ENCODE measurements around the gene LRRC3.
"Not testable (repeated sequence)": the region's sequence is repeated elsewhere in the genome, so short reads cannot be mapped to it uniquely, and the experiment has no call there.

The LRRC3 gene

GRCh38 chr21:44502171-44502958, 47.1 kb downstream of the LRRC3 start:
- H3K27me3 ChIP-seq (ENCODE audit: control insufficient read depth in 1 of 2, insufficient read depth in 2 of 2, low read length in 2 of 2), result peaks cover 14 to 25% of the 10 kb centered on the region in 2 donors
- H3K9me3 ChIP-seq (ENCODE audit: control insufficient read depth in 2 of 2, low read length in 2 of 2), result no peaks in the 10 kb centered on the region
- H3K36me3 ChIP-seq (ENCODE audit: control insufficient read depth in 2 of 2, insufficient read depth in 2 of 2, low read length in 2 of 2), result no peaks in the 10 kb centered on the region
- no peak overlapping the region for H3K4me3 ChIP-seq (ENCODE audit: low read length in 2 of 2)
- peaks cover 7% of the 10 kb centered on the region for H3K4me1 ChIP-seq (ENCODE audit: control insufficient read depth, insufficient read depth, low read length)
- no peak overlapping the region for H3K9ac ChIP-seq (ENCODE audit: low read length in 2 of 2)
- no peak overlapping the region for H3K27ac ChIP-seq (ENCODE audit: low read length)

DNA sequence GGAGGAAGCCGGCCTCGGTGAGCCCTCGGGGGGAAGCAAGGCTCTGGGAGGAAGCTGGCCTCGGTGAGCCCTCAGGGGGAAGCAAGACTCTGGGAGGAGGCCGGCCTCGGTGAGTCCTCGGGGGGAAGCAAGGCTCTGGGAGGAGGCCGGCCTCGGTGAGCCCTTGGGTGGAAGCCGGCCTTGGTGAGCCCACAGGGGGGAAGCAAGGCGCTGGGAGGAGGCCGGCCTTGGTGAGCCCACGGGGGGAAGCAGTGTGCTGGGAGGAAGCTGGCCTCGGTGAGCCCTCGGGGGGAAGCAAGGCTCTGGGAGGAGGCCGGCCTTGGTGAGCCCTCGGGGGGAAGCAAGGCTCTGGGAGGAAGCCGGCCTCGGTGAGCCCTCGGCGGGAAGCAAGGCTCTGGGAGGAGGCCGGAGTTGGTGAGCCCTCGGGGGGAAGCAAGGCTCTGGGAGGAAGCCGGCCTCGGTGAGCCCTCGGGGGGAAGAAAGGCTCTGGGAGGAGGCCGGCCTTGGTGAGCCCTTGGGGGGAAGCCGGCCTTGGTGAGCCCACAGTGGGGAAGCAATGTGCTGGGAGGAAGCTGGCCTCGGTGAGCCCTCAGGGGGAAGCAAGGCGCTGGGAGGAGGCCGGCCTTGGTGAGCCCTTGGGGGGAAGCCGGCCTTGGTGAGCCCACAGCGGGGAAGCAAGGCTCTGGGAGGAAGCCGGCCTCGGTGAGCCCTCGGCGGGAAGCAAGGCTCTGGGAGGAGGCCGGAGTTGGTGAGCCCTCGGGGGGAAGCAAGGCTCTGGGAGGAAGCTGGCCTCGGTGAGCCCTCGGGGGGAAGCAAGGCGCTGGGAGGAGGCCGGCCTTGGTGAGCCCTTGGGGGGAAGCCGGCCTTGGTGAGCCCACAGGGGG, 47.9 kb downstream of the LRRC3 start:
- H3K4me3 ChIP-seq (ENCODE audit: low read length in 2 of 2); H3K9ac ChIP-seq (ENCODE audit: low read length in 2 of 2); H3K9me3 ChIP-seq (ENCODE audit: control insufficient read depth in 2 of 2, low read length in 2 of 2); H3K36me3 ChIP-seq (ENCODE audit: control insufficient read depth in 2 of 2, insufficient read depth in 2 of 2, low read length in 2 of 2); H3K27ac ChIP-seq (ENCODE audit: low read length); H3K4me1 ChIP-seq (ENCODE audit: control insufficient read depth, insufficient read depth, low read length): not testable (repeated sequence)
- peaks cover 16 to 26% of the 10 kb centered on the region in 2 donors for H3K27me3 ChIP-seq (ENCODE audit: control insufficient read depth in 1 of 2, insufficient read depth in 2 of 2, low read length in 2 of 2)

- H3K9me3 ChIP-seq (ENCODE audit: control insufficient read depth in 2 of 2, low read length in 2 of 2), result no peaks in the 10 kb centered on the region
- no peaks in the 10 kb centered on the region for H3K4me1 ChIP-seq (ENCODE audit: control insufficient read depth, insufficient read depth, low read length)
- H3K9ac ChIP-seq (ENCODE audit: low read length in 2 of 2), result no peak overlapping the region
- H3K27ac ChIP-seq (ENCODE audit: low read length), result no peak overlapping the region
- H3K27me3 ChIP-seq (ENCODE audit: control insufficient read depth in 1 of 2, insufficient read depth in 2 of 2, low read length in 2 of 2), result peaks cover 14 to 24% of the 10 kb centered on the region in 2 donors
- H3K36me3 ChIP-seq (ENCODE audit: control insufficient read depth in 2 of 2, insufficient read depth in 2 of 2, low read length in 2 of 2), result no peaks in the 10 kb centered on the region
- no peak overlapping the region for H3K4me3 ChIP-seq (ENCODE audit: low read length in 2 of 2)
These were observed 48.6 kb downstream of the LRRC3 start for GRCh38 chr21:44503901-44504399.

DNA sequence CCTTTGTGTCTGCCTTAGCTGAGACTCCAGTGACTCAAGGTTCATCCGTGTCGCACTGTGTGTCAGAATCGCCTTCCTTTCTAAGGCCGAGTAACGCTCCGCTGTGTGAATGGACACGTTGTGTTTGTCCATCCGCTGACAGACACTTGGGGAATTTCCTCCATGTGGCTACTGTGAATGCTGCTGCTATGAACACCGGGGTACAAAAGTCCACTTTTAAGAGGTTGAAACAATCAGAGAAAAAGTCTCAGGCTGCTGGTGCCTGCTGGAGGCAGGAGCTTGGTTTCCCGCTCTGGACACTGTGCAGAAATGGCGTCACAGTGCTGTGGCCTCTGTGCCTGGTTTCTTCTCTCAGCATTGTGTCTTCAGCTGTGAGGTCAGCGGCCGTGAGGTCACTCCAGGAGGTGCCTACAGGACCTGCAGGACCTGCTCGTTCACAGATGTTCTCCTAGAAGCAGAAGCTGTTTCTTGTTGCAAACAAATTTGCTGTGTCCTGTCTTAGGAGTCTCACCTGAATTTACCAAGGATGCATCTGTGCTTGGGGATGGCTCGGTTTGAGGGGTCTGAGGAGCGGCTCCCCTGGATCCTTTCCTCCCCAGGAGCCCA, 50.5 kb downstream of the LRRC3 start:
- no peaks in the 10 kb centered on the region for H3K9me3 ChIP-seq (ENCODE audit: control insufficient read depth in 2 of 2, low read length in 2 of 2)
- H3K36me3 ChIP-seq (ENCODE audit: control insufficient read depth in 2 of 2, insufficient read depth in 2 of 2, low read length in 2 of 2), result no peaks in the 10 kb centered on the region
- no peak overlapping the region for H3K9ac ChIP-seq (ENCODE audit: low read length in 2 of 2)
- no peak overlapping the region for H3K4me3 ChIP-seq (ENCODE audit: low read length in 2 of 2)
- H3K27me3 ChIP-seq (ENCODE audit: control insufficient read depth in 1 of 2, insufficient read depth in 2 of 2, low read length in 2 of 2), result peaks cover 20 to 30% of the 10 kb centered on the region in 2 donors
- H3K4me1 ChIP-seq (ENCODE audit: control insufficient read depth, insufficient read depth, low read length), result peaks cover 5% of the 10 kb centered on the region
- H3K27ac ChIP-seq (ENCODE audit: low read length), result no peak overlapping the region

GRCh38 chr21:44506279-44507255, 51.3 kb downstream of the LRRC3 start:
- Histone ChIP-seq H3K27me3 (ENCODE audit: control insufficient read depth in 1 of 2, insufficient read depth in 2 of 2, low read length in 2 of 2) (peaks cover 24 to 34% of the 10 kb centered on the region in 2 donors), H3K4me1 (ENCODE audit: control insufficient read depth, insufficient read depth, low read length) (peaks cover 5% of the 10 kb centered on the region), H3K36me3 (ENCODE audit: control insufficient read depth in 2 of 2, insufficient read depth in 2 of 2, low read length in 2 of 2) (no peaks in the 10 kb centered on the region), H3K27ac (ENCODE audit: low read length) (no peak overlapping the region), H3K4me3 (ENCODE audit: low read length in 2 of 2) (no peak overlapping the region), H3K9me3 (ENCODE audit: control insufficient read depth in 2 of 2, low read length in 2 of 2) (no peaks in the 10 kb centered on the region), H3K9ac (ENCODE audit: low read length in 2 of 2) (no peak overlapping the region)

DNA sequence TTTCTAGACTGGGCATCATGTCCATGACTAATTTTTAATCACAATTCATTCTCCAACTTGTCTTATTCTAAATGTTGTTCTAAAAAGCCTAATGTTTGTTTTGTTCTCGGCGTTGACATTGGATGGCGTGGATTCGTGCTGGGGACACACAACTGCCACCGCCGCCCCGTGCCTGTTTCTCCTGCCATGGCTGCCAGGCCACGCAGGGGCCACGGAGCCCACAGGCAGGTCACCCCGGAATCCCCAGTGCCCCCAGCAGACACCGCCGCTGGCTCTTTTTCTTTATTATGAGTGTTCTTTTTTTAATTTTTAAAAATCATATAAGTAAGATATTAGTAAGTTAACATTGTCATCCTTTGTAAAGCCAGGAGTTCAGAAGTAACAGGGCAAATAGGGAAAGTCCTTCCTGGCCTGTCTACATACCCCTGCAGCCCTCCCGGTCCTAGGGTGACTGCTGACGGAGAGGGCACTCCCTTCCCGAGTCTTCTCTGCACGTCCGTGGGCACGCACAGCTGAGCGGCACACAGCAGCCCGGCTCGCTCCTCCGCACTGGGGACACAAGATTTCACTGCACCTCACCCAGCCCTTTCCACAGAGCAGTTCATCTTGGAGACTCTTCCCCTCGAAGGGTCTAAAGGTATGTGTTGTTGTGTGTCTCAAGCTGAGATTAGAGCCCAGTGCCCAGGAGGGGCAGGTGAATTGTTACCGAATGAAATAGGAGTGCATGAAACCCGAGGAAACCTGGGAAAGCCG, 52.5 kb downstream of the LRRC3 start:
- H3K4me1 ChIP-seq (ENCODE audit: control insufficient read depth, insufficient read depth, low read length), result peaks cover 5% of the 10 kb centered on the region
- H3K27me3 ChIP-seq (ENCODE audit: control insufficient read depth in 1 of 2, insufficient read depth in 2 of 2, low read length in 2 of 2), result peaks cover 24 to 34% of the 10 kb centered on the region in 2 donors
- no peak overlapping the region for H3K9ac ChIP-seq (ENCODE audit: low read length in 2 of 2)
- no peak overlapping the region for H3K4me3 ChIP-seq (ENCODE audit: low read length in 2 of 2)
- H3K27ac ChIP-seq (ENCODE audit: low read length), result no peak overlapping the region
- H3K9me3 ChIP-seq (ENCODE audit: control insufficient read depth in 2 of 2, low read length in 2 of 2), result no peaks in the 10 kb centered on the region
- no peaks in the 10 kb centered on the region for H3K36me3 ChIP-seq (ENCODE audit: control insufficient read depth in 2 of 2, insufficient read depth in 2 of 2, low read length in 2 of 2)

- Histone ChIP-seq H3K4me1 (ENCODE audit: control insufficient read depth, insufficient read depth, low read length) (peaks cover 5% of the 10 kb centered on the region), H3K36me3 (ENCODE audit: control insufficient read depth in 2 of 2, insufficient read depth in 2 of 2, low read length in 2 of 2) (no peaks in the 10 kb centered on the region), H3K9ac (ENCODE audit: low read length in 2 of 2) (no peak overlapping the region), H3K9me3 (ENCODE audit: control insufficient read depth in 2 of 2, low read length in 2 of 2) (no peaks in the 10 kb centered on the region), H3K27ac (ENCODE audit: low read length) (no peak overlapping the region), H3K27me3 (ENCODE audit: control insufficient read depth in 1 of 2, insufficient read depth in 2 of 2, low read length in 2 of 2) (peaks cover 24 to 34% of the 10 kb centered on the region in 2 donors), H3K4me3 (ENCODE audit: low read length in 2 of 2) (no peak overlapping the region)
These were observed 53.1 kb downstream of the LRRC3 start for GRCh38 chr21:44508426-44508710.

DNA sequence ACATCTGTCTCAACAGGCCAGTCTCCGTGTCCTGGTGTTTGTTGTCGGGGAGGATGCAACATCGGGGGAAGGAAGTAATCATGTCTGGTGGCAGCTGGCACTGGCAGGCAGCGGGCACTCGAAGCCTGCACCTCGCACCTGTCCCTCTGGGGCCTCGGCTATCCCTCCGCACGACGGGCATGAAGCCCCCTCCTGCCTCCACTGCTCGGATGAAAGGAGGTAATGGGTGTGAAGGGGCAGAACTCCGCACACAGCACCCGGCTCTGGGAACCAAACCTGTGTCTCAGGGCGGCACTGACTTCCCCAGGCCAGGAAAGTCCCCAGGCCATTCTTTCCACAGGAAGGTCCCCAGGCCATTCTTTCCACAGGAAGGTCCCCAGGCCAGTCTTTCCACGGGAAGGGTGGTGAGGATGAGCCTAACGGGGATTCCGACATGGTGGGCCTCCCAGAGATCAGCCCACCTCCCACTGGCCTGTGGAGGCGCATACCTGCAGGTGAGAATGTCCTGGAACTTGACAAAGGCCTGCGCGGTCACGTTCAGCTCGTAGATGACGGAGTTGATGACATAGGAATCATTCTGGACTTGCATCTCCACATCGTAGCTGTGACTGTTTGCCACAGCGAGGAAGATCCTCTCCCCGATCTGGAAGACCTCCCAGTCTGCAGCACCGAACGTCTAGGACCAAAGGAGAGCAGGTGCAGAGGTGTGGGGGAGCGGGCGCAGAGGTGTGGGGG, 53.6 kb downstream of the LRRC3 start:
- Histone ChIP-seq H3K9me3 (ENCODE audit: control insufficient read depth in 2 of 2, low read length in 2 of 2) (no peaks in the 10 kb centered on the region), H3K27ac (ENCODE audit: low read length) (no peak overlapping the region), H3K4me3 (ENCODE audit: low read length in 2 of 2) (no peak overlapping the region), H3K4me1 (ENCODE audit: control insufficient read depth, insufficient read depth, low read length) (peaks cover 5% of the 10 kb centered on the region), H3K9ac (ENCODE audit: low read length in 2 of 2) (no peak overlapping the region), H3K27me3 (ENCODE audit: control insufficient read depth in 1 of 2, insufficient read depth in 2 of 2, low read length in 2 of 2) (peaks cover 24 to 34% of the 10 kb centered on the region in 2 donors), H3K36me3 (ENCODE audit: control insufficient read depth in 2 of 2, insufficient read depth in 2 of 2, low read length in 2 of 2) (no peaks in the 10 kb centered on the region)

- Histone ChIP-seq H3K4me3 (ENCODE audit: low read length in 2 of 2) (no peak overlapping the region), H3K9me3 (ENCODE audit: control insufficient read depth in 2 of 2, low read length in 2 of 2) (no peaks in the 10 kb centered on the region), H3K9ac (ENCODE audit: low read length in 2 of 2) (no peak overlapping the region), H3K27ac (ENCODE audit: low read length) (no peak overlapping the region), H3K36me3 (ENCODE audit: control insufficient read depth in 2 of 2, insufficient read depth in 2 of 2, low read length in 2 of 2) (no peaks in the 10 kb centered on the region), H3K27me3 (ENCODE audit: control insufficient read depth in 1 of 2, insufficient read depth in 2 of 2, low read length in 2 of 2) (peaks cover 24 to 34% of the 10 kb centered on the region in 2 donors), H3K4me1 (ENCODE audit: control insufficient read depth, insufficient read depth, low read length) (peaks cover 5% of the 10 kb centered on the region)
These were observed 54.2 kb downstream of the LRRC3 start for GRCh38 chr21:44509539-44509938.
